Measurements from ENCODE around the gene PILRA. TPM values are rescaled to one million over a fixed set of nuclear protein-coding genes. Genes with fewer than 3 reads are reported as not detected.
A peak's percentile ranks its signal among the peaks of the same experiment; 100 is the strongest.
"Not testable (repeated sequence)": the region's sequence is repeated elsewhere in the genome, so short reads cannot be mapped to it uniquely, and the experiment has no call there.

Gene PILRA
- total RNA-seq, 1 experiment from 2014 or later = 1.8 TPM

DNA sequence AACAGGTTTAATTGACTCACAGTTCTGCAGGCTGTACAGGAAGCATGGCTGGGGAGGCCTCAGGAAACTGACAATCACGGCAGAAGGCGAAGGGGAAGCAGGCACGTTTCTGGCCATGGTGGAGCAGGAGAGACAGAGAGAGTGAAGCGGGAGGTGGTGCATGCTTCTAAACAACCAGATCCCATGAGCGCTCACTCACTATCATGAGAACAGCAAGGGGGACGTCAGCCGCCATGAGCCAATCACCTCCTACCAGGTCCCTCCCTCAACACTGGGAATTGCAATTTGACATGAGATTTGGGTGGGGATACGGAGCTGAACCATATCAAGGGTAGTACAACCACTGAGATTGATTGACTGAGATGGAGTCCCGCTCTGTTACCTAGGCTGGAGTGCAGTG, 47.6 kb upstream of the PILRA start:
- H3K4me3 Mint-ChIP-seq; DNase-seq (ENCODE audit: low spot score); H3K27me3 Mint-ChIP-seq (ENCODE audit: low read depth); H3K9me3 Mint-ChIP-seq; ATAC-seq; POLR2A ChIA-PET; H3K4me1 Mint-ChIP-seq: not testable (repeated sequence)
- CTCF ChIA-PET = interaction anchor here (0.6 kb wide), 1 partner anchor 144 kb away, joined by 3 read pairs; no protein-coding TSS in a partner anchor
- Mint-ChIP-seq H3K27ac (peak overlapping the region; percentile 19; the same call in 1 of the 2 replicates), H3K36me3 (peaks cover 42% of the 10 kb centered on the region)

- peaks cover 40% of the 10 kb centered on the region for H3K36me3 Mint-ChIP-seq
- H3K27ac Mint-ChIP-seq; H3K4me1 Mint-ChIP-seq; H3K9me3 Mint-ChIP-seq; CTCF ChIA-PET; ATAC-seq; DNase-seq (ENCODE audit: low spot score); H3K27me3 Mint-ChIP-seq (ENCODE audit: low read depth); H3K4me3 Mint-ChIP-seq: not testable (repeated sequence)
- POLR2A ChIA-PET = interaction anchor here (0.6 kb wide), 1 partner anchor 543 kb away, joined by 4 read pairs; no protein-coding TSS in a partner anchor
Measured at GRCh38 chr7:100326914-100327313, 46.4 kb upstream of the PILRA start.

GRCh38 chr7:100335566-100336466, 37.5 kb upstream of the PILRA start:
- H3K27me3 Mint-ChIP-seq (ENCODE audit: low read depth) = not testable (repeated sequence)
- H3K27ac Mint-ChIP-seq = peak overlapping the region; percentile 95
- POLR2A ChIA-PET = interaction anchor here (1.0 kb wide), 1 partner anchor 9 kb away, joined by 3 read pairs; no protein-coding TSS in a partner anchor

DNA sequence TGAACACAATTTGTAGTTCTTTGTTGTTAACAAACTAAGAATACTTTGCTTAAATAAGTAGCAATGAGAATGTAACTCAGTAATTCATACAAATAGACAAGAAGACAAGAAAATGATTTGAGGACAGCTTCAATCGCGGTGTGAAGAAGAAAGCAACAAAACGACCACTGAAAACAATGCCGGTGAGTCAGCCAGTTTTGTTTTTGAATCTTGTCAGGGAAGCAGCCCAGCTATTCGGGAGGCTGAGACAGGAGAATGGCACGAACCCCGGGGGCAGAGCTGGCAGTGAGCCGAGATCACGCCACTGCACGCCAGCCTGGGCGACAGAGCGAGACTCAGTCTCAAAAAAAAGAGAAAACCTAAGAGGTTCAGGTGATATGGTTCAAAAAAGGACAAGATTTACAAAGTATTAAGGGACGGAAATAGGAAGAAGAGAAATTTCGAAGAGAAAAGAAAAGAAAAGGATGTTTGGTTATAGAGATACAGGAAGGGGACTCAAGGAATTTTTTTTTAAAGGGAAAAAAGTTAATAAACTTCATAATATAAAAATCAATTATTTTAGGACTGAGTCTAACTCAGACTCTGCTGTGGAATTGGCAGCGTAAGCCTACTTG, 35.1 kb upstream of the PILRA start:
- DNase-seq (ENCODE audit: low spot score); POLR2A ChIA-PET; H3K9me3 Mint-ChIP-seq; H3K4me1 Mint-ChIP-seq; ATAC-seq; CTCF ChIA-PET; H3K27ac Mint-ChIP-seq; H3K27me3 Mint-ChIP-seq (ENCODE audit: low read depth): not testable (repeated sequence)
- Mint-ChIP-seq H3K4me3 (peak overlapping the region; percentile 64; the same call in 1 of the 2 replicates), H3K36me3 (peaks cover 48% of the 10 kb centered on the region)

More at GRCh38 chr7:100335566-100336466, 37.5 kb upstream of the PILRA start:
- CTCF ChIA-PET, H3K4me1 Mint-ChIP-seq, H3K9me3 Mint-ChIP-seq: not testable (repeated sequence)
- ATAC-seq = peak; percentile 95
- peak; percentile 29; the same call in 1 of the 2 replicates for TF ChIP-seq TEAD4 (CRISPR knock-in tag; IDR thresholded peaks at IDR 0.05)
- peak; percentile 42; the same call in 1 of the 2 replicates for TF ChIP-seq FOXP4 (CRISPR knock-in tag; IDR thresholded peaks at IDR 0.05)
- peak; percentile 65; the same call in 1 of the 2 replicates for TF ChIP-seq CREM (CRISPR knock-in tag; IDR thresholded peaks at IDR 0.05)
- TF ChIP-seq SMAD4 (CRISPR knock-in tag; IDR thresholded peaks at IDR 0.05) = 0 out of 2 replicates have a peak, but pooled peaks have one; percentile 52
- TF ChIP-seq, protein P1, sequence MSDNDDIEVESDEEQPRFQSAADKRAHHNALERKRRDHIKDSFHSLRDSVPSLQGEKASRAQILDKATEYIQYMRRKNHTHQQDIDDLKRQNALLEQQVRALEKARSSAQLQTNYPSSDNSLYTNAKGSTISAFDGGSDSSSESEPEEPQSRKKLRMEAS (CRISPR knock-in tag; IDR thresholded peaks at IDR 0.05) = peak; percentile 84
- TF ChIP-seq USF1 (CRISPR knock-in tag; IDR thresholded peaks at IDR 0.05) = peak; percentile 31; the same call in 1 of the 2 replicates
- TF ChIP-seq JUN (CRISPR knock-in tag; IDR thresholded peaks at IDR 0.05) = 0 out of 2 replicates have a peak, but pooled peaks have one; percentile 47
- peak; percentile 75 for TF ChIP-seq TEAD1 (CRISPR knock-in tag; IDR thresholded peaks at IDR 0.05)
- TF ChIP-seq SP1 (CRISPR knock-in tag; conservative IDR thresholded peaks at IDR 0.05) = peak; percentile 86
- 0 out of 2 replicates have a peak, but pooled peaks have one; percentile 2 for TF ChIP-seq HMGA2 (CRISPR knock-in tag; IDR thresholded peaks at IDR 0.05)
- peak; percentile 96 for TF ChIP-seq NFYB (CRISPR knock-in tag; conservative IDR thresholded peaks at IDR 0.05; ENCODE audit: low read depth)
- TF ChIP-seq MYBL2 (CRISPR knock-in tag; IDR thresholded peaks at IDR 0.05) = peak; percentile 96
- TF ChIP-seq, protein P2, sequence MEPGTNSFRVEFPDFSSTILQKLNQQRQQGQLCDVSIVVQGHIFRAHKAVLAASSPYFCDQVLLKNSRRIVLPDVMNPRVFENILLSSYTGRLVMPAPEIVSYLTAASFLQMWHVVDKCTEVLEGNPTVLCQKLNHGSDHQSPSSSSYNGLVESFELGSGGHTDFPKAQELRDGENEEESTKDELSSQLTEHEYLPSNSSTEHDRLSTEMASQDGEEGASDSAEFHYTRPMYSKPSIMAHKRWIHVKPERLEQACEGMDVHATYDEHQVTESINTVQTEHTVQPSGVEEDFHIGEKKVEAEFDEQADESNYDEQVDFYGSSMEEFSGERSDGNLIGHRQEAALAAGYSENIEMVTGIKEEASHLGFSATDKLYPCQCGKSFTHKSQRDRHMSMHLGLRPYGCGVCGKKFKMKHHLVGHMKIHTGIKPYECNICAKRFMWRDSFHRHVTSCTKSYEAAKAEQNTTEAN (CRISPR knock-in tag; IDR thresholded peaks at IDR 0.05) = 0 out of 2 replicates have a peak, but pooled peaks have one; percentile 61
- peak; percentile 88; the same call in 1 of the 2 replicates for TF ChIP-seq ZNF416 (CRISPR knock-in tag; IDR thresholded peaks at IDR 0.05)
- peak; percentile 41; the same call in 1 of the 2 replicates for TF ChIP-seq KAT7 (CRISPR knock-in tag; IDR thresholded peaks at IDR 0.05; ENCODE audit: borderline replicate concordance)
- TF ChIP-seq ZNF232 (CRISPR knock-in tag; IDR thresholded peaks at IDR 0.05) = 0 out of 2 replicates have a peak, but pooled peaks have one; percentile 58
- TF ChIP-seq FOXP1 (CRISPR knock-in tag; IDR thresholded peaks at IDR 0.05; ENCODE audit: borderline replicate concordance) = peak; percentile 79
- Mint-ChIP-seq H3K4me3 (peak overlapping the region; percentile 88), H3K36me3 (peaks cover 28% of the 10 kb centered on the region)
- DNase-seq (ENCODE audit: low spot score) = peak; percentile 94

DNA sequence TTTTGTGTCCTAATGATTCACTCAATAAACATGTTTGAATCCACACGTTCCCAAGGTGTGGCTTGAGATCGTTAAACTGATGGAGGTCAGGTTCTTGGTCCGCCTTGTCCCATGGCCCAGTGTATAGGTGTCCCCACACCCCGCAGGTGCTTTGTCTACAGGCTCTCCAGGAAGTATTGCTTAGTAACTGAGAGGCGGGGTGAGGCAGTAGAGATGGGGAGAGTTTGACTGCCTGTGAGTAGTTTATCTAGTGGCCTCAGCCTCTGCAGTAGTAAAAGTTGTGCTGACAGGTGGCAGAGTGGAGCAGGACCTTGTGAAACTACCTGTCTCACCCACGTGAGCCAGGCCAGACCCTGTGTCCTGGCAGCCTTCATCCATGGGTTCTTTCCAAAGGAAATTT, 32.0 kb upstream of the PILRA start:
- H3K4me3 Mint-ChIP-seq; CTCF ChIA-PET; H3K4me1 Mint-ChIP-seq; DNase-seq (ENCODE audit: low spot score); H3K27me3 Mint-ChIP-seq (ENCODE audit: low read depth); POLR2A ChIA-PET; ATAC-seq; H3K9me3 Mint-ChIP-seq; H3K27ac Mint-ChIP-seq: not testable (repeated sequence)
- H3K36me3 Mint-ChIP-seq = peaks cover 66% of the 10 kb centered on the region

All from WTC11 (cell line).